Measurements from ENCODE around the gene TFB1M. TPM values are rescaled to one million over a fixed set of nuclear protein-coding genes. Genes with fewer than 3 reads are reported as not detected.

TFB1M gene
- total RNA-seq, 1 donor from 2014 or later = 7.6 TPM

GRCh38 chr6:155259897-155260296 lies 54.4 kb downstream of the TFB1M start:
- intact Hi-C loops (cut with DNase I) = no loop called here

GRCh38 chr6:155259204-155259603 lies 55.1 kb downstream of the TFB1M start:
- Histone ChIP-seq H3K27ac (no peak overlapping the region), H3K9me3 (no peaks in the 10 kb centered on the region), H3K27me3 (no peaks in the 10 kb centered on the region), H3K4me3 (no peak overlapping the region), H3K4me1 (peaks cover under 1% of the 10 kb centered on the region), H3K36me3 (peaks cover 0 to 38% of the 10 kb centered on the region in 2 donors)
- no peak for TF ChIP-seq POLR2A (IDR thresholded peaks at IDR 0.05)
- TF ChIP-seq POLR2AphosphoS5 (IDR thresholded peaks at IDR 0.05; ENCODE audit: insufficient read depth in 1 of 2, low read depth in 1 of 2) = no peak
- TF ChIP-seq CTCF (IDR thresholded peaks at IDR 0.05) = no peak
- no peak for DNase-seq (ENCODE audit: extremely low spot score in 2 of 2)
- intact Hi-C loops (cut with DNase I) = no loop called here

More at GRCh38 chr6:155259897-155260296, 54.4 kb downstream of the TFB1M start:
- no peaks in the 10 kb centered on the region for H3K27me3 ChIP-seq
- no peak overlapping the region for H3K4me3 ChIP-seq
- H3K27ac ChIP-seq = no peak overlapping the region
- no peak for TF ChIP-seq CTCF (IDR thresholded peaks at IDR 0.05)
- TF ChIP-seq POLR2AphosphoS5 (IDR thresholded peaks at IDR 0.05; ENCODE audit: insufficient read depth in 1 of 2, low read depth in 1 of 2) = no peak
- TF ChIP-seq POLR2A (IDR thresholded peaks at IDR 0.05) = no peak
- no peaks in the 10 kb centered on the region for H3K9me3 ChIP-seq
- H3K4me1 ChIP-seq = peaks cover 7% of the 10 kb centered on the region
- DNase-seq (ENCODE audit: extremely low spot score in 2 of 2) = no peak
- peaks cover 0 to 32% of the 10 kb centered on the region in 2 donors for H3K36me3 ChIP-seq

GRCh38 chr6:155257796-155258195 lies 56.5 kb downstream of the TFB1M start:
- Histone ChIP-seq H3K27ac (no peak overlapping the region), H3K4me1 (no peaks in the 10 kb centered on the region), H3K27me3 (no peaks in the 10 kb centered on the region), H3K4me3 (no peak overlapping the region), H3K36me3 (peaks cover 0 to 40% of the 10 kb centered on the region in 2 donors), H3K9me3 (no peaks in the 10 kb centered on the region)
- DNase-seq (ENCODE audit: extremely low spot score in 2 of 2) = no peak
- TF ChIP-seq POLR2AphosphoS5 (IDR thresholded peaks at IDR 0.05; ENCODE audit: insufficient read depth in 1 of 2, low read depth in 1 of 2) (no peak), CTCF (IDR thresholded peaks at IDR 0.05) (no peak), POLR2A (IDR thresholded peaks at IDR 0.05) (no peak)
- intact Hi-C loops (cut with DNase I) = no loop called here

GRCh38 chr6:155256122-155256795 lies 58.0 kb downstream of the TFB1M start:
- Histone ChIP-seq H3K36me3 (peaks cover 0 to 40% of the 10 kb centered on the region in 2 donors), H3K9me3 (no peaks in the 10 kb centered on the region), H3K27me3 (no peaks in the 10 kb centered on the region), H3K4me1 (no peaks in the 10 kb centered on the region), H3K27ac (no peak overlapping the region), H3K4me3 (no peak overlapping the region)
- TF ChIP-seq POLR2A (IDR thresholded peaks at IDR 0.05) = no peak
- no peak for TF ChIP-seq POLR2AphosphoS5 (IDR thresholded peaks at IDR 0.05; ENCODE audit: insufficient read depth in 1 of 2, low read depth in 1 of 2)
- TF ChIP-seq CTCF (IDR thresholded peaks at IDR 0.05) = no peak
- no peak for DNase-seq (ENCODE audit: extremely low spot score in 2 of 2)
- intact Hi-C loops (cut with DNase I) = no loop called here

GRCh38 chr6:155254139-155254538 lies 60.1 kb downstream of the TFB1M start:
- H3K4me1 ChIP-seq = no peaks in the 10 kb centered on the region
- no peak for DNase-seq (ENCODE audit: extremely low spot score in 2 of 2)
- H3K27ac ChIP-seq = no peak overlapping the region
- H3K9me3 ChIP-seq = no peaks in the 10 kb centered on the region
- no peak for TF ChIP-seq POLR2A (IDR thresholded peaks at IDR 0.05)
- peaks cover 0 to 31% of the 10 kb centered on the region in 2 donors for H3K36me3 ChIP-seq
- no peak overlapping the region for H3K4me3 ChIP-seq
- no peaks in the 10 kb centered on the region for H3K27me3 ChIP-seq
- intact Hi-C loops (cut with DNase I) = no loop called here

Measured in vagina (tissue), 2 donors.